GM18873 (cell line): ENCODE data around the gene PROX1.

ENCODE experiments used
- ATAC-seq: cut with Tn5 transposase; IDR thresholded peaks from one replicate; pipeline ENCODE4 v1.9.1; 2021; ENCODE audit warnings: mild to moderate bottlenecking, moderate library complexity, moderate number of reproducible peaks; ENCODE audit not compliant: unreplicated experiment, low FRiP score

PROX1 gene

DNA sequence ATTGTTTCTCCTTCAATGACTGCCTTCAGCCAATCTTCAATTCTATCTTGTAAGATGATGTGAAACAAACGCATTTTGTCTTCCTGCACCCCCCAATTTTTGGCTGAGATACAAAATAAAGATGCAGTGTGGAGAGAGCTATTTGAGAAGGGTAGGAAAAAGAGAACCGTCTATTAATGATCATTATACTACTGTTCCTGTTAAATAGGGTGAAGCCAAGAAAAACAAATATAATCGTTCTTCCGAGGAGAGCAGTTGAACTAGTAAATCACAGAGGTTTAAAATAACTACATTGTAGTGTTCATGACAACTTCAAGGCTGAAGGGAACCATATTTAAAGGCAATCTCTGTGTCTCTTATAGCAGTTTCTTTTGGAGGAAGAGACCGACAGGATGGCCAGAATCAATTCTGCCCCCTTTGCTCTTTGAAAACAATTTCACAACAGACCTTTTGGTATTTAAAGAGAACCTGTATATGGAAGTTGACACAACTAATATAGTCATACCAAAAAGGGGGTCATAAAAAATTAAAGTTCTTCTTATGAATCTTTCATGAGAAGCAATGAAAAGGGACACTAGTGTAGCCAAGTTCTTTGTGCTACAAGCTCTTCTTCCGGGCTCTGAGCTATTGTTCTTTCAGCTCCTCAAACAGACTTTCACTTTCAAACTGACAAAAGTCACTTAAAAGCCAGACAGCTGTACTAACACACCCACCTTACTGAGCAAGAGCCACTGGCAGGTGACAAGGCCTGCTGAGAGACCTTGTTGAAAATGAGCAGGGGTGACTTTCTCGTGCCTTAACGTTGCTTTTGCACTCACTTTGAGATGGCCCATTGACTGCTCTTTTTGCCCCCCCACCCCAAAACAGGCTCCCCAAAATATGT lies 30.9 kb downstream of the PROX1 start:
- no peak for ATAC-seq

DNA sequence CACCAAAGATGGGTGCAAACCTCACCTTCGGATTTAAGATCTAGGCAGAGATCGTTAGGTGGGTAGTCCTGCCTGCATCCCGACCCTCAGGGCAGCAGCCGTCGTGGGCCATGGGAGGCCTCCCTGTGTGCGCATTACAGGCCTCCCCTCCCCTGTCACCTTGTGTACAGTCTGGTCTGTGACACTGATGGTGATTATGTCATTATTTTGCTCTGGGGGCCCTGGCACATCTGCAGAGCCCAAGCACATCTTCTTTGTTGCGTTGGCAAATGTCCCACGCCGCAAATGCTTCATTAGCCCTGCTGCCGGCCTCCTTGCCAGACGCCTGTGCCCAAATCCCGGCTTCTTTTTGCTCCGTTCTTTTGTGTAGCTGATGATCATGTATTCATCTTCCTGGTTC lies 31.7 kb downstream of the PROX1 start:
- no peak for ATAC-seq

DNA sequence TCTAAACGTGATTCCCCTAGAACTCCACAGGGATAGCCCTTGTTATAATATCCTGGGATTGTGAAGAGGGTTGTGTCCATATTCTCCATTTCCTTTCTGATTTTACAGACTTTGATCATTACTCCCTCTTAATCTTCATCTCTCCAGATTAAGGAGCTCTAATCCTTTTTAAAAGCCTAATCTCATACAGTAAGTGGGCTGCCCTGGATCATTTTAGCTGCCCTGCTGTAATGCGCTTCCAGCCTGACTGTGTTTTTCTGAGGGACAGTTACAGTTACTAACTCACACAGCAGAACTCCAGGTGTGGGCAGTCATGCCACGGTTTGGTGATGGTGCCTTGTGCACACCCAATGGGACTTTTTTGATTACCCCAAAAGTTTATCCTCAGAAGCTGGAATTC lies 33.5 kb downstream of the PROX1 start:
- ATAC-seq = no peak

GRCh38 chr1:214022229-214022791 lies 34.5 kb downstream of the PROX1 start:
- no peak for ATAC-seq

GRCh38 chr1:214022810-214023425 lies 35.1 kb downstream of the PROX1 start:
- ATAC-seq = no peak

GRCh38 chr1:214026985-214027384 lies 39.2 kb downstream of the PROX1 start:
- ATAC-seq = no peak

DNA sequence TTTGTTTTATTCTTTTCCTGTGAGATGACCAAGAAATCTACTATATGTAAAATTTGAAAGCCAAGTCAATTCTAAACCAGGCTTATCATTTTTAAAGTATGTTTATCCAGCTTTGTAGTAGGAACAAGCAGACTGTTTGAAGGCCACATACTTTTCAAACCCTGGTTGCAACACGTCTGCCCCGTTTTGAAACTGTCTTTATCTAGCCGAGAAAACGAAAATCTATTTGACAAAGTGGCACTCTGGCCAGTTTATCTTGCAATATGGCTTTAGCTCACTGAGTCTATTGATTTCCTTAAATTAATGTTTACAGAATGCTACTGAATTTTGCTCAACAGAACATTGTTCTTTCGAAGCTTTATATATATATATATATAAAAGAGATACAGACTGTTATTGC lies 39.7 kb downstream of the PROX1 start:
- no peak for ATAC-seq

- ATAC-seq = no peak
These were observed 40.3 kb downstream of the PROX1 start for GRCh38 chr1:214028095-214028494.

DNA sequence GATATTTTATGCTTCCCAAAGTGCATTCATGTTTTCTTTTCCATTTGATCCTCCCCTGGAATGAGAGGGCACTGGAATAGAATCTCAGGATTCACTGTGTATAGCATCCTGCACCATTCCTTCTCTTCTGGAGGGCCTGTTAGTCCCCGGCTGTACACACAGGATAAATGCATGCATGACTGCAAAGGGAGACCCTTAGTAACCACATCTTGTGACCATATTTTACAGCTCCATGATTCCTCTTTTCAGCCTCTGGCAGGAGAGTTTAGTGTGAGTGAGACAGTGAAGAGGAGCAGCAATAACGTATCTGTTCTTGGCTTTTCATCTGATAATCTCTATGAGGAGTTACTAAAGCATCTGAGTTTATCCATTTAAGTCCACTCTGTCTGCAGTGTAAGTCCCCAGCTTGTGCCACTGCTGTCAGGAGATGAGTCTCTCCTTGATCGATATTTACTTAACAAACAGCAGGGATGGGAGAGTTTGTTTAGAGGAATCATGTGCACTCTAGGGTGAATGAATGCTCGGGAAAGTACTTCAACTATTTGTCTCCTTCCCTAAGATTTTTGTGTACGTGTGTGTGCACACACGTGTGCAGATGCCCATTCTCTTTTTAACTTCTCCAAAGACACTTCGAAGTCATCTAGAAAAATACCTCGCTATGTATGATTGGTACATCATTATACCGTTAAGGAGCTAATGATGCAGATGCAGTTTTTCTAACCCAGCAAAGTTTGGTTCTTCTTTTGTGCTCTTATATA lies 41.1 kb downstream of the PROX1 start:
- no peak for ATAC-seq

GRCh38 chr1:214029796-214030195 lies 42.0 kb downstream of the PROX1 start:
- ATAC-seq = no peak

GRCh38 chr1:214031267-214031650 lies 43.5 kb downstream of the PROX1 start:
- no peak for ATAC-seq

- no peak for ATAC-seq
These were observed 49.7 kb downstream of the PROX1 start for GRCh38 chr1:214037468-214037867.

GRCh38 chr1:214039394-214040018 lies 51.7 kb downstream of the PROX1 start:
- no peak for ATAC-seq

GRCh38 chr1:214043167-214043566 lies 55.4 kb downstream of the PROX1 start:
- no peak for ATAC-seq

DNA sequence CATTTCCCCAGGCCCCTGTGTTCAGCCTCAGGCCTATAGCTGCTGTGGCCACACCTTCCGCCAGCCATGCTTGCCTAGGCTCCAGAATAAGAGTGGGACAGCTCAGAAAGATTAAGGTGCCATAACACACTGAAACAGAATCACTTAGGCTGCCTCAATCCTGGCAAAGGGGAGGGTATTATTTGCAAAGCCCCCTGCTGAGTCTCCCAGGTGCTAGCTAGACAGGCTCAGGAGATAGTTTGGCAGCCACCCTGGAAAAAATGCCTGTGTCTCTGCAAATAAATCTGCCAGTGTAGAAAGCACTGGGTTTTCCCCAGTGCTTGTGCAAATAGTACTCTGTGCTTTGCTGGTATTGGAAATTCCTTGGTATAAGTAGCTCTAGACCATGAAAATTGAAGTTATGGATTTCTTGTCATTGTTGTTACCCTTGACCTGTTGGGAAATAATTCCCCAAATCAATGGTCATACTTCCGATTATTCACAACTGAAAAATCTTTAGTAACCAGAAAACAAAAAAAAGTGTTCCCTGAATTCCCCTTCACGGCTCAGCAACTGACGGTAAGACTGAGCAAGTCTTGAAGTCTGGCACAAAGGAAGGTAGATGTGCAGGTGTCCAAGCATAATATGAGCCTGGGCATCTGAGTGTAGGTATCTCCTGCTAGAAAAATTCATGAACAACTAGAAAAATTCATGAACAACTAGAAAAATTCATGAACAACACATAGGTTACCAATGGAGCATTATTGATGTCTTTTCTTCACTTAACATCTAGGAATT lies 56.9 kb downstream of the PROX1 start:
- no peak for ATAC-seq

- no peak for ATAC-seq
These were observed 63.0 kb downstream of the PROX1 start for GRCh38 chr1:214050513-214051401.

DNA sequence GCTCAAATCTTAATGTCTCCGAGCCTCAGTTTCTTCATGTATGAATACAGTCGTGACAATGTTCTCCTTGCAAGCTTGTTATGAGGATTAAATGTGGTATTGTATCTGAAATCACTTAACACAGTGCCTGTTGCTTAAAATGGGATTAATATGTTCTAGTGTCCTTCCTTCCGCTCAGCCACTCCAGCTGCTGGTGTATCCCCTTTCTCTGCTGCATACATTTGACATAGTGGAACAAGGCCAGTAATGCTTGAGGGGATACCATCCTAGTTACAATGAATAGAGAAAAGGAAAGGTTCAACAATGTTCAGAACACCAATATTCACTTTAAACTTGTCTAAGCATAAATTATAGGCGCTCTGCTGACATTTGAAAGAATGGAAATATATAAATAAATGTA lies 64.0 kb downstream of the PROX1 start:
- ATAC-seq = no peak

DNA sequence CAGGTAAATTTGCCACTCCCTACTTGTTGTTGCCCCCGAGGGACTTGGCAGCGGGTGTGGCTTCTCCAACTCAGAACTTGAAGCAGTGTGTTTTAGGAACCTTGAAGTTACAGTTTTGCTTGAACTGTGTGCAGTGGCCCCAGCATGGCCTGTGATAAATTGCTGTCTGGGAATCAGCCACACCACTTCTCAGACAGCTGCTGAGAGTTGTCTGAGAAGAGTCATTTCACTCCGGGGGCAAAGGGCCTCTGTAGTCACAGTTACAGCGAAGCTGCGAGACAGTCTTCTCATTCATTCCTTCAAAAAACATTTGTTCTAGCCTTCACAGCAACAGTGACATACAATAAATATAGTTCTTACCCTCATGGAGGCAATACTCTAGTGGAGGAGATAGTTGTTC lies 70.3 kb downstream of the PROX1 start:
- no peak for ATAC-seq

DNA sequence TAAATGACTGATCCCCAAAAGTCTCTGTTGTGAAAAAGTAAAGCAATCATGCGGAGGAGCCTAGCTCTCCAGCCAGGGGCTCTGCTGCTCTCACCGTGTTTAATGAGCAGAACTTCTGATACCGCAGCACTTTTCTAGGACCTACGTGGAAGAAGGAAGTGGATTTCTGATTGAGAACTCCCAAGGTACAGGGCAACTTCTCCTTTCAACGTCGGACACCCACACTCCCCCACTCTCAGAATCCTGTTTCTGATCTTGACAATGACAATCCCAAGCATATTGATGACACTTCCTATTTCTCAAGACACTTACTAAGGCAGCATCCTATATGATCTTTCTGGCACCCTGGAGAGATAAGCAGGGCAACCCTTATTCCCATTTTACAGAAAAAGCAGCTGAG lies 78.4 kb downstream of the PROX1 start:
- ATAC-seq = no peak
